Esophagus squamous epithelium (tissue), 4 donors: Measurements from ENCODE around the gene TOX3.

ENCODE experiments used
- CTCF ChIP-seq, 6 experiments: fragments of 450-650 bp in 4 of 6; fragments of 200-600 bp in 2 of 6; sonication (generic) in 2 of 6; IDR thresholded peaks; one replicate each; pipeline ENCODE4 v1.5.1; 2016 to 2019; ENCODE audit warnings: antibody characterized with exemption in 6 of 6, mild to moderate bottlenecking in 4 of 6, moderate library complexity in 4 of 6
- POLR2A ChIP-seq, 4 donors: fragments of 450-650 bp; IDR thresholded peaks; one replicate each; pipeline ENCODE4 v1.6.1; 2017; ENCODE audit warnings: antibody characterized with exemption in 4 of 4, mild to moderate bottlenecking in 4 of 4, moderate library complexity in 3 of 4

DNA sequence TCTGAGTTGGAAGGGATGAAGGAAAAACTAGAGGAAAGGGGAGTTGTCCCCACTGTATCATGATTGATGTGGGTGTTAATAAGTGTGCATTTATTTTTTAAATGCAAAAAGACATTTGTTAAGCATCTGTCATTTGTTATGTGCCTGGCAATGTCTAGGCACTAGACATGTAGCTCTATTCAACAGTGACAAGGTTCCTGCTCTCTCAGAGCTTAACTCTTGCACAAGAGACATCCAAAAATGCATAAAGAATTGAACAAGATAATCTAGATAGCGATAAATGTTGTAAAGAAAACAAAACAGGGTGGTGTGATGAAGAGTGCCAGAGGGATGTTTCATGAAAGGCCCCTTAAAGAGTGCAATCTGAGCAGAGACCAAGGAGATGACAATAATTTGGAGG is 148.9 kb downstream of the TOX3 start:
- TF ChIP-seq CTCF (IDR thresholded peaks at IDR 0.05) (no peak), POLR2A (IDR thresholded peaks at IDR 0.05) (no peak)
